22Rv1 (cell line): Measurements from ENCODE around the gene HS2ST1.

Experiments used
- ZFX ChIP-seq: fragments of 450-650 bp; IDR thresholded peaks from 2 replicates; pipeline ENCODE4 v1.6.1; 2017; ENCODE audit warnings: antibody characterized with exemption, borderline replicate concordance
- TF ChIP-seq, protein P1 (sequence below): fragments of 450-650 bp; IDR thresholded peaks from 2 replicates; pipeline ENCODE4 v1.5.1; 2017; ENCODE audit warnings: mild to moderate bottlenecking

DNA sequence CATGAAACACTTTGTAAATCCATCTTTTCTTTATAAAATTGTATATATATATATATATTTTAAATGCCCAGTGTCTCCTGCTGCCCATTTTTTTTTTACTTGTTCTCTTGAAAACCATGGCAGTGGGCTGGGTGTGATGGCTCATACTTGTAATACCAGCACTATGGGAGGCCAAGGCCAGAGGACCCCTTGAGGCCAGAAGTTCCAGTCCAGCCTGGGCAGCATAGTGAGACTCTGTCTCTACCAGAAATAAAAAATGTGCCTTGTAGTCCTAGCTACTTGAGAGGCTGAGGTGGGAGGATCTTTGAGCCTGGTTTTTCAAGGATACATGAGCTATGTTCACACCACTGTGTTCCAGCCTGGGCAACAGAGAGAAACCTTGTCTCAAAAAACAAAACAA, 62.2 kb downstream of the HS2ST1 start:
- TF ChIP-seq, protein P1, sequence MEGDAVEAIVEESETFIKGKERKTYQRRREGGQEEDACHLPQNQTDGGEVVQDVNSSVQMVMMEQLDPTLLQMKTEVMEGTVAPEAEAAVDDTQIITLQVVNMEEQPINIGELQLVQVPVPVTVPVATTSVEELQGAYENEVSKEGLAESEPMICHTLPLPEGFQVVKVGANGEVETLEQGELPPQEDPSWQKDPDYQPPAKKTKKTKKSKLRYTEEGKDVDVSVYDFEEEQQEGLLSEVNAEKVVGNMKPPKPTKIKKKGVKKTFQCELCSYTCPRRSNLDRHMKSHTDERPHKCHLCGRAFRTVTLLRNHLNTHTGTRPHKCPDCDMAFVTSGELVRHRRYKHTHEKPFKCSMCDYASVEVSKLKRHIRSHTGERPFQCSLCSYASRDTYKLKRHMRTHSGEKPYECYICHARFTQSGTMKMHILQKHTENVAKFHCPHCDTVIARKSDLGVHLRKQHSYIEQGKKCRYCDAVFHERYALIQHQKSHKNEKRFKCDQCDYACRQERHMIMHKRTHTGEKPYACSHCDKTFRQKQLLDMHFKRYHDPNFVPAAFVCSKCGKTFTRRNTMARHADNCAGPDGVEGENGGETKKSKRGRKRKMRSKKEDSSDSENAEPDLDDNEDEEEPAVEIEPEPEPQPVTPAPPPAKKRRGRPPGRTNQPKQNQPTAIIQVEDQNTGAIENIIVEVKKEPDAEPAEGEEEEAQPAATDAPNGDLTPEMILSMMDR: no peak
- no peak for TF ChIP-seq ZFX
